Gastrocnemius medialis (tissue), 4 donors: ENCODE data around the gene PIGS. TPM values are rescaled to one million over a fixed set of nuclear protein-coding genes. Genes with fewer than 3 reads are reported as not detected.

Experiments used
- ATAC-seq, 2 donors: fragments of 150-250 bp; one replicate each; pipeline ENCODE4 v1.9.1; 2016
- DNase-seq, 2 donors: peaks; one replicate each; pipeline ENCODE4 v3.0.0-alpha.2; 2019
- H3K27ac ChIP-seq, 4 donors: fragments of 200-600 bp; sonication (generic); 1 replicate in 1 of 4; 2 replicates in 3 of 4; pipeline ENCODE4 v1.5.1; 2016 to 2018; ENCODE audit warnings: mild to moderate bottlenecking in 2 of 4, moderate library complexity in 1 of 4
- H3K27me3 ChIP-seq, 3 donors: fragments of 200-600 bp; sonication (generic) in 2 of 3; 1 replicate in 1 of 3; 2 replicates in 2 of 3; pipeline versions ENCODE4 v1.5.1 to v1.6.0; 2016 to 2019; ENCODE audit warnings: mild to moderate bottlenecking in 1 of 3, moderate library complexity in 1 of 3
- H3K36me3 ChIP-seq, 2 donors: fragments of 200-600 bp; sonication (generic) in 1 of 2; one replicate each; pipeline ENCODE4 v1.5.1; 2017 to 2018
- H3K4me1 ChIP-seq, 2 donors: fragments of 200-600 bp; sonication (generic) in 1 of 2; one replicate each; pipeline ENCODE4 v1.5.1; 2016 to 2017; ENCODE audit warnings: mild to moderate bottlenecking in 2 of 2
- H3K4me3 ChIP-seq, 4 donors: fragments of 200-600 bp; sonication (generic) in 3 of 4; 1 replicate in 1 of 4; 2 replicates in 3 of 4; pipeline ENCODE4 v1.5.1; 2016 to 2019; ENCODE audit warnings: mild to moderate bottlenecking in 2 of 4
- H3K9me3 ChIP-seq, 3 donors: fragments of 200-600 bp; sonication (generic) in 2 of 3; 1 replicate in 1 of 3; 2 replicates in 2 of 3; pipeline ENCODE4 v1.5.1; 2016 to 2019
- POLR2A ChIP-seq, 2 donors: fragments of 450-650 bp; IDR thresholded peaks; one replicate each; pipeline ENCODE4 v1.6.1; 2017; ENCODE audit warnings: antibody characterized with exemption in 2 of 2, mild to moderate bottlenecking in 2 of 2, moderate library complexity in 2 of 2
- in situ Hi-C, 4 donors: fragments of 200-750 bp; cut with MboI; loops; one replicate each; pipeline versions ENCODE4 v1.15.0 to v1.8.0; 2017; ENCODE audit warnings: low sequenced_read_pairs in 4 of 4
- intact Hi-C: fragments of 100-400 bp; cut with DNase I; formaldehyde crosslinking; loops from one replicate; pipeline ENCODE4 v1.15.1; 2023; ENCODE audit warnings: low total_unique reads
- total RNA-seq, 4 donors: library from RNA; depleted of rRNA; stranded (reverse); fragments of >200 nt; gene quantifications; one replicate each; pipeline versions ENCODE4 v1.1.0 to v1.2.3, GENCODE V29; 2016
- TF ChIP-seq, protein P1 (sequence below), 5 experiments: fragments of 450-650 bp in 3 of 5; fragments of 200-600 bp in 2 of 5; sonication (generic) in 2 of 5; IDR thresholded peaks in 4 of 5; conservative IDR thresholded peaks in 1 of 5; 1 replicate in 4 of 5; 2 replicates in 1 of 5; pipeline ENCODE4 v1.5.1; 2016 to 2019; ENCODE audit warnings: antibody characterized with exemption in 5 of 5, mild to moderate bottlenecking in 3 of 5, moderate library complexity in 3 of 5

PIGS gene
- total RNA-seq, 4 donors from 2014 or later = 25.0 to 63.0 (median 50.0) TPM

DNA sequence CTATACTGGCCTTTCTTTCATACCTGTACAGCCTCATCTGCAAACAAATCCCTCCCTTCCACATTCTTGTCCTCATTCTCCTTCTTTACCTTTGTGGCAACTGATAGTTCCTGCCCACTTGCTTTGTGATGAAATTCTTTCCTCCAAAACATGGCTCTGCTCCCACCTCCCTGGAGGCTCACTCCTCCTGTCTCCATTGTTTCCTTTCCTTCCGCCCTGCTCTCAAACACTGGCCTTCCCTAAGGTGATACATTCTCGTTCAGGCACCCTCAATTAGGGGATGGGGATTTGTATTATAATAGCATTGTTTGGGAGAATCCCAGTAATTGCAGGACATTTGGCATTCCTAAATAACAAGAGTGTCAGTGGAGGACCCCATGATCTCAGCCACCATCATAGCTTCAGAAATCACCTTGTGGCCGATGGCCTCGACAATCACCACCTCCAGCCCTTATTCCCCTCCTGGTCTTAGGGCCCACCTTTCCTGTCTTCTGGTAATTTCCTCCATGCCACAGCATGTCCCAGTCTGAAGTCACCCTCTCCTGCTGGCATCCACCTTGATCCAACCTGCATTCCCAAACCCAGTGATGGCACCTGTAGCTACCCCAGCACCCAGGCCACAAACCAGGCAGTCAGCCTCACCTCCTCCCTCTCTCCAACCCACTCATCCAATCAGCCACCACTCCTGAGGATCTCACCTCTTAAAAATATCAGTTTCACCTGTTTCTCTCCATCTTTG is 26.8 kb downstream of the PIGS start:
- no peak for ATAC-seq
- intact Hi-C loops (no loop called here), in situ Hi-C loops (no loop called here)
- Histone ChIP-seq H3K4me1 (no peaks in the 10 kb centered on the region), H3K27me3 (no peaks in the 10 kb centered on the region), H3K27ac (no peak overlapping the region), H3K36me3 (peaks cover 0 to 10% of the 10 kb centered on the region in 2 donors), H3K4me3 (no peak overlapping the region), H3K9me3 (no peaks in the 10 kb centered on the region)
- no peak for DNase-seq
- TF ChIP-seq, protein P1, sequence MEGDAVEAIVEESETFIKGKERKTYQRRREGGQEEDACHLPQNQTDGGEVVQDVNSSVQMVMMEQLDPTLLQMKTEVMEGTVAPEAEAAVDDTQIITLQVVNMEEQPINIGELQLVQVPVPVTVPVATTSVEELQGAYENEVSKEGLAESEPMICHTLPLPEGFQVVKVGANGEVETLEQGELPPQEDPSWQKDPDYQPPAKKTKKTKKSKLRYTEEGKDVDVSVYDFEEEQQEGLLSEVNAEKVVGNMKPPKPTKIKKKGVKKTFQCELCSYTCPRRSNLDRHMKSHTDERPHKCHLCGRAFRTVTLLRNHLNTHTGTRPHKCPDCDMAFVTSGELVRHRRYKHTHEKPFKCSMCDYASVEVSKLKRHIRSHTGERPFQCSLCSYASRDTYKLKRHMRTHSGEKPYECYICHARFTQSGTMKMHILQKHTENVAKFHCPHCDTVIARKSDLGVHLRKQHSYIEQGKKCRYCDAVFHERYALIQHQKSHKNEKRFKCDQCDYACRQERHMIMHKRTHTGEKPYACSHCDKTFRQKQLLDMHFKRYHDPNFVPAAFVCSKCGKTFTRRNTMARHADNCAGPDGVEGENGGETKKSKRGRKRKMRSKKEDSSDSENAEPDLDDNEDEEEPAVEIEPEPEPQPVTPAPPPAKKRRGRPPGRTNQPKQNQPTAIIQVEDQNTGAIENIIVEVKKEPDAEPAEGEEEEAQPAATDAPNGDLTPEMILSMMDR (IDR thresholded peaks at IDR 0.05 in 4 of 5, conservative IDR thresholded peaks at IDR 0.05 in 1 of 5) = no peak
- TF ChIP-seq POLR2A (IDR thresholded peaks at IDR 0.05) = no peak

DNA sequence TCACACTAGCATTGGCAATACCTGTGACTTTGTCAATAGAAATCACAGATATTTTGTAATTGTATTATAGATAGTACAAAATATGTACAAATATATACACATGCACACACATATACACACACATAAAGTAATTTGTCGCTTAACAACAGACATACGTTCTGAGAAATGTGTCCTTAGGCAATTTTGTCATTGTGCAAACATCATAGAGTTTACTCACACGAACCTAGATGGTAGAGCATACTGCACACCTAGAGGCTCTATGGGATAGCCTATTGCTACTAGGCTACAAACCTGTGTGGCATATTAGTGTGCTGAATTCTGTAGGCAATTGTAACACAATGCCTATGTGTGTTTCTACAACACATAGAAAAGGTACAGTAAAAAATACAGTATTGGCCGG is 29.9 kb downstream of the PIGS start:
- H3K9me3 ChIP-seq = no peaks in the 10 kb centered on the region
- ATAC-seq (no peak), DNase-seq (no peak)
- H3K27me3 ChIP-seq = no peaks in the 10 kb centered on the region
- no peaks in the 10 kb centered on the region for H3K4me1 ChIP-seq
- no peaks in the 10 kb centered on the region for H3K36me3 ChIP-seq
- no peak overlapping the region for H3K27ac ChIP-seq
- no peak for TF ChIP-seq POLR2A (IDR thresholded peaks at IDR 0.05)
- TF ChIP-seq, protein P1 (IDR thresholded peaks at IDR 0.05 in 4 of 5, conservative IDR thresholded peaks at IDR 0.05 in 1 of 5) = no peak
- in situ Hi-C loops = no loop called here
- H3K4me3 ChIP-seq = no peak overlapping the region
- intact Hi-C loops = no loop called here

DNA sequence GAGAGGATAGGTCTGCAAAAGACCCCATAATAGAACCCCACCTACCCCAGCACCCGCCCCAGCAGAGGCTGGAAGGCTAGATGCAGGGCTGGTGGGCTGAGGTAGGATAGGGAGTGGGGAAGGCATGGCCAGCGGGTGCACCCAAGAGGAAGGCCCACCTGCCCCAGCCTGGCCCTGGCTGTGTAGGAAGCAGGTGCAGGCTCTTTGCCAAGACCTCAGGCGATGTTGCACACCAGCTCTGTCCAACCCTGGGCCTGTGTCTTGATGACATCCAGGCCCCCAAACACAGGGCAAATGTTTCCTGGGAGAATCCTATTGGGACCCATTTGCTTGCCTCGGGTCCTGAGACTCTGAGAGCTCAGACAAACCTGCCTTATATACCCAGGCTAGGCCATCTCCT is 31.1 kb downstream of the PIGS start:
- no peaks in the 10 kb centered on the region for H3K9me3 ChIP-seq
- DNase-seq (no peak), ATAC-seq (no peak)
- no peaks in the 10 kb centered on the region for H3K27me3 ChIP-seq
- intact Hi-C loops = no loop called here
- no peaks in the 10 kb centered on the region for H3K4me1 ChIP-seq
- H3K27ac ChIP-seq = no peak overlapping the region
- TF ChIP-seq, protein P1 (IDR thresholded peaks at IDR 0.05 in 4 of 5, conservative IDR thresholded peaks at IDR 0.05 in 1 of 5) = no peak
- TF ChIP-seq POLR2A (IDR thresholded peaks at IDR 0.05) = no peak
- in situ Hi-C loops = no loop called here
- no peak overlapping the region for H3K4me3 ChIP-seq
- H3K36me3 ChIP-seq = no peaks in the 10 kb centered on the region

DNA sequence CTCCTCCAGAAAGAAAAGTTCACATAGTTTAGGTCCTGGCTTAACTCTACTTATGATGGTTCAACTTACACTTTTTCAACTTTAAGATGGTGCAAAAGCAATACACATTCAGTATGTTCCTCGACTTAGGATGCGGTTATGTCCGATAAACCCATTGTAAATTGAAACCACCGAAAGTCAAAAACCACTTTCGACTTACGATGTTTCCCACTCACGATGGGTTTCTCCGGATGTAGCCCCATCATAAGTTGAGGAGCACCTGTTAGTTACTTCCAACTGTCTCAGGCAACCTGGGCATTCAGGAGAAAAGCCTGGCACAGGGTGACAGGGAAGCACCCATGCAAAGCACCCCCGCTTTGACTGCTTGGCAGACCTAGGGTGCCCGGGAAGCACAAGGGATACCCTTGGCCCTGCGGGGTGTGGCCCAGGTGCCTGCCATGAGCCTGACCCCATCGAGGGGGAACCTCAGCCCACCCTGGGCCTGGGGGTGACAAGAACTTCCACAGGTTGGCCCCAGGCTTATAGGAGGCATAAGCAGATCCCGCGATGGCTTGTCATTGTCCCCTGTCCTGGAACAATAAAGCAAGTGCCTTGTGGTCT is 32.9 kb downstream of the PIGS start:
- TF ChIP-seq, protein P1 (IDR thresholded peaks at IDR 0.05 in 4 of 5, conservative IDR thresholded peaks at IDR 0.05 in 1 of 5) = no peak
- TF ChIP-seq POLR2A (IDR thresholded peaks at IDR 0.05) = no peak
- DNase-seq (no peak), ATAC-seq (no peak)
- Histone ChIP-seq H3K4me1 (no peaks in the 10 kb centered on the region), H3K36me3 (no peaks in the 10 kb centered on the region), H3K27ac (no peak overlapping the region), H3K9me3 (no peaks in the 10 kb centered on the region), H3K27me3 (no peaks in the 10 kb centered on the region), H3K4me3 (no peak overlapping the region)
- in situ Hi-C loops = no loop called here
- intact Hi-C loops = no loop called here
